HG02623 (cell line): ENCODE measurements around the gene TBKBP1.
"Not testable (repeated sequence)": the region's sequence is repeated elsewhere in the genome, so short reads cannot be mapped to it uniquely, and the experiment has no call there.

Experiments
- ATAC-seq: cut with Tn5 transposase; IDR thresholded peaks from one replicate; pipeline ENCODE4 v1.9.1; 2021; ENCODE audit warnings: moderate library complexity; ENCODE audit not compliant: unreplicated experiment

TBKBP1 gene

GRCh38 chr17:47729476-47729875 is 35.5 kb downstream of the TBKBP1 start:
- no peak for ATAC-seq

DNA sequence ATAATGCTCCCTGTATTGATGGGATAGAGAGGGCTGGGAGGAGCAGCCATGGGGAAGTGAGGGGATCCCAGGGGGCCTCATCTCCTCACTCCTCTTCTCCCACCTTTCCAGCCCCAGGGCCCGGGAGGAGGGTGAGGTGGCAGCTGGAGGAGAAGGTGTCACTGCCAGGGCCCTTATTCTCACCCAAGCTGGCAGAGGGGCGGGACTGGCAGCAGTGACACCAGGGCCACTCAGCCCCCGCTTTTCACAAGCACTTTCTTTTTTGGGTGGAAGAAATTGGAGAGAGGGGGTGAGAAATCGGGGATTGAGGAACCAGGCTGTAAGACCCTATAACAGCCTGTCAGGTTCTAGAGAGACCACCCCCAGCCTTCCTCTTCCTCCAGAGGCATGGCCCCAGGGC is 36.7 kb downstream of the TBKBP1 start:
- no peak for ATAC-seq

GRCh38 chr17:47731396-47731795 is 37.4 kb downstream of the TBKBP1 start:
- no peak for ATAC-seq

DNA sequence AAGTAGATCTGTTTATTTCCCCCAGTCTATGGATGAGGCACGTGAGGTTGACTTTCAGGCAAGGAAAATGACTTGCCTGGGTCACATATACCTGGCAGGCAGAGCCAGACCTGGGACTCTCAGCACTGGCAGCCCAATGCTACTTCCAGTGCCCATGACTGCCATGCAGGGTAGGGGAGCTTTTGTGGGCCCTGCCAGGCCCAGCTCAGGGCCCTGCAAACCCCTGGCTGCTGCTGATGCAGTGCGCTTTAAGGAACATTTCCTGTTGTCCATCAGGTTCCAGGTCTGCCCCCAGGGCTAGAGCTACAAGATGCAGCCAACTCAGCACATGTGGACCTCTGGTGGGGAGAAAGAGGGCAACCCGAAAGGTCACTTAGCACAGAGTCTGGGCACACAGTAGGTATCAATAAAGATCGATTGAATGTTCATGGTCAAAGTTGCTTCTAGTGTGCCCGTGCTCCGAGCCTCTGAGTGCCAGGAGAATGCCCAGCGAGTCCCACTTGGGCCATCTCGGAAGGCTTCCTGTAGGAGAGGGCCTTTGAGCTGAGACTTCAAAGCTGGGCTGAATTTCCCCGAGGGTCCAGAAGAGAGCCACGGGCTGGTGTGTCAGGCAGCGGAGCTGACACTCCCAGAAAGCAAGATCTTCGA is 38.6 kb downstream of the TBKBP1 start:
- no peak for ATAC-seq

- peak; percentile 57 for ATAC-seq
Observed at GRCh38 chr17:47733047-47733673, 39.2 kb downstream of the TBKBP1 start, which contains the start of gene TBX21. TSS of gene TBX21 (plus strand) at chr17:47733236. CDS start at chr17:47733455, 219 bp downstream.

- peak; percentile 8 for ATAC-seq
Observed at GRCh38 chr17:47733674-47734410, 39.9 kb downstream of the TBKBP1 start.

DNA sequence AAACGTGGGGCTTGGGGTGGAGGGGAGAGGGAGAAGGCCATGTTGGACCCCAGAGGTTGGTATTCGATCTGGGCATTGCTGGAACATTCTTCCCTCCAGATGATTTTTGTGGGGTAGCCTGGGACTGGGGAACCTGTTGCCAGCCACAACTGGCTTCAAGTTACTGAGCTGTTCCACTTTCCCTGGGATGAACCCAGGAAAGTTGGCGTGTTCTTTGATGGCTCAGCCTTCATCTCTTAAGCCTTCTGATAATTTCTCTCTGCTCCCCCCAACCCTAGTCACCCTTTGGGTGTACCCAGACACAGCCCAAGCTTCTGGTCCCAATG is 41.1 kb downstream of the TBKBP1 start:
- ATAC-seq = no peak

- peak; percentile 41 for ATAC-seq
Observed at GRCh38 chr17:47735536-47736011, 41.6 kb downstream of the TBKBP1 start.

GRCh38 chr17:47736501-47737495 is 42.8 kb downstream of the TBKBP1 start:
- ATAC-seq = no peak

DNA sequence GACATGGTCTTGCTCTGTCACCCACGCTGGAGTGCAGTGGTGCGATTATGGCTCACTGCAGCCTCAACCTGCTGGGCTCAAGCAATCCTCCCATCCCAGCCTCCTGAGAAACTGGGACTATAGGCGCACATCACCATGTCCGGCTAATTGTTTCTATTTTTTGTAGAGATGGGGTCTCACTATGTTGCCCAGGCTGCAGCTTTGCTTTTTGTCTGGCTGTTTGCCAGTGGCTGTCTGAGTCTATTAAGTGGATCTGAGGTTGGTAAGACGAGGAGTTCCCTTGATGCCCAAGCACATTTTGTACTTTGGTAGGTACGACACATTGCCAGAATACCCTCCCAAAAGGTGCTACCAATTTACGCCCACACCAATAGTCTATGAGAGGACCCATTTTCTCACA is 44.2 kb downstream of the TBKBP1 start:
- no peak for ATAC-seq

- ATAC-seq = no peak
Observed at GRCh38 chr17:47739150-47739549, 45.2 kb downstream of the TBKBP1 start.

- ATAC-seq = not testable (repeated sequence)
Observed at GRCh38 chr17:47739945-47740344, 46.0 kb downstream of the TBKBP1 start.

DNA sequence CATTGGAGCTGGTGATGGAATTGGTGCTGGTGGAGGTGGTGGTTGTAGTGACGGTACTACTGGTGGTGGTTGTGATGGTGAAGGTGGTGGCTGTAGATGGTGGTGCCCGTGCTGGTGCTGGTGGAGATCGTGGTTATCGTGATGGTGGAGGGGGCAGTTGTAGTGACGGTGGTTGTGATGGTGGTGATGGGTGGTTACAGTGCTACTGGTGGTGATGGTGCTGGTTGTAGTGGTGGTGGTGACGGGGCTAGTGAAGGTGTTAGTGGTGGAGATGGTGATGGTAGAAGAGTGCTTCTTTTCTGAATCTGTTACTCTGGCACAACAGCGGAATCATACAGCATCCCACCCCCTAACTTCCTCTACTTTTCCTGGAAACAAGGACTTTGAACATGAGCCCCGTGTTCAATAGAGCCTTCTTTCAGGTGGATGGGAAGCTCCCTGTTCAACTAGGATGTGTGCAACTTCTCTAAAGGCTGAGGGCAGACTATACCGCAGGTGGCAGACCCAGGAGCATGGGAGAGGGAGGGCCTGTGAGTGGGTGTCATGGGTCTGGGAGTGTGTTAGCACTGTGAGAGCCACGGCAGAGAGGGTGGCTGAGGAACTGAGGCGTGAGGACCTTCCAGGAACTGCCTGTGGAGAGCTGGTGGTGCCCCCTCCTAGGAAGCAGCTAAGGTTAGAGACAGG is 47.3 kb downstream of the TBKBP1 start:
- no peak for ATAC-seq

- no peak for ATAC-seq
Observed at GRCh38 chr17:47741793-47742145, 47.8 kb downstream of the TBKBP1 start.

DNA sequence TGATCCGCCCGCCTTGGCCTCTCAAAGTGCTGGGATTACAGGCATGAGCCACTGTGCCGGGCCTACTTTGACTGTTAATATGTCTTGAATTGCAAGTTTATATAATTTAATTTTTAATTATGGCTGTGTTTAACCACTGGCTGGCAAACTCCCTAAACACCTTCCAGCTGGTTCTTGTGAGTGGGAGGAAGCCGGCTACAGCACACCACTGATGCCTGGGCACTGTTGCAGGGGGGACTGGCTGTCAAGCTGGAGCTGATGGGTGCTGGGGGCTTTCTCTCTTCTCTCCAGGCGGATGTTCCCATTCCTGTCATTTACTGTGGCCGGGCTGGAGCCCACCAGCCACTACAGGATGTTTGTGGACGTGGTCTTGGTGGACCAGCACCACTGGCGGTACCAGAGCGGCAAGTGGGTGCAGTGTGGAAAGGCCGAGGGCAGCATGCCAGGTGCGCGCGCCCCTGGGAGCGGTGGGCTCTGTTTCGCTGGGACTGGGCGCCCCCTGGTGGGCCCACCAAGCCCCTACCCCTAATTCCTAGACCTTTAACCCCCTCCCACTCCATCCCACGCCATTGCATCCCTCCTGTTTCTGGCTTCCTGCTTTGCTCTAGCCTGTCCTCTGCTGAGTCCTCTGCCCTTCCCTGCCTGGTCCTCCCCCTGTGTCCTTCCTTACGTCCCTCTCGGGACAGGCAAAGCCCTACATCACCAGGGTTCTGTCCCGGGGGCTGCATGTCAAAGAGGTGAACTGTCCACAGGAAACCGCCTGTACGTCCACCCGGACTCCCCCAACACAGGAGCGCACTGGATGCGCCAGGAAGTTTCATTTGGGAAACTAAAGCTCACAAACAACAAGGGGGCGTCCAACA is 48.6 kb downstream of the TBKBP1 start:
- no peak for ATAC-seq

DNA sequence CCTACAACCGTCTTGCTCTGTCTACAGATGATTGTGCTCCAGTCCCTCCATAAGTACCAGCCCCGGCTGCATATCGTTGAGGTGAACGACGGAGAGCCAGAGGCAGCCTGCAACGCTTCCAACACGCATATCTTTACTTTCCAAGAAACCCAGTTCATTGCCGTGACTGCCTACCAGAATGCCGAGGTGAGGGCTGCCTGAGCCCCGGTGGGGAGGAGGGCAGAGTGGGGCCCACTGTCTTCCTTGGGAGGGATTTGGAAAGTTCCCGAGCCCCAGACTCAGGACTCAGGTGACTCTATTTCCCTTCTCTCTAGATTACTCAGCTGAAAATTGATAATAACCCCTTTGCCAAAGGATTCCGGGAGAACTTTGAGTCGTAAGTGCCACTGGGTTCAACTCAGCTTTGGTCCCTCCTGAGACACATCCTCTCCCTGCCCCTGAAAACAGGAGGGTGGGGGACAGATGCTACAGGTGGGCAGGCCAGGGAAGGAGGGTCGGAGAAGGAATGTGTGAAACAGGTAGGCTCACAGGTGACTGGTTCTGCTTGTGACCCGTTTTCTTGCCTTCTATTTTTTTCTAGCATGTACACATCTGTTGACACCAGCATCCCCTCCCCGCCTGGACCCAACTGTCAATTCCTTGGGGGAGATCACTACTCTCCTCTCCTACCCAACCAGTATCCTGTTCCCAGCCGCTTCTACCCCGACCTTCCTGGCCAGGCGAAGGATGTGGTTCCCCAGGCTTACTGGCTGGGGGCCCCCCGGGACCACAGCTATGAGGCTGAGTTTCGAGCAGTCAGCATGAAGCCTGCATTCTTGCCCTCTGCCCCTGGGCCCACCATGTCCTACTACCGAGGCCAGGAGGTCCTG is 50.4 kb downstream of the TBKBP1 start:
- ATAC-seq = no peak

DNA sequence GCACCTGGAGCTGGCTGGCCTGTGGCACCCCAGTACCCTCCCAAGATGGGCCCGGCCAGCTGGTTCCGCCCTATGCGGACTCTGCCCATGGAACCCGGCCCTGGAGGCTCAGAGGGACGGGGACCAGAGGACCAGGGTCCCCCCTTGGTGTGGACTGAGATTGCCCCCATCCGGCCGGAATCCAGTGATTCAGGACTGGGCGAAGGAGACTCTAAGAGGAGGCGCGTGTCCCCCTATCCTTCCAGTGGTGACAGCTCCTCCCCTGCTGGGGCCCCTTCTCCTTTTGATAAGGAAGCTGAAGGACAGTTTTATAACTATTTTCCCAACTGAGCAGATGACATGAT is 51.0 kb downstream of the TBKBP1 start:
- no peak for ATAC-seq

DNA sequence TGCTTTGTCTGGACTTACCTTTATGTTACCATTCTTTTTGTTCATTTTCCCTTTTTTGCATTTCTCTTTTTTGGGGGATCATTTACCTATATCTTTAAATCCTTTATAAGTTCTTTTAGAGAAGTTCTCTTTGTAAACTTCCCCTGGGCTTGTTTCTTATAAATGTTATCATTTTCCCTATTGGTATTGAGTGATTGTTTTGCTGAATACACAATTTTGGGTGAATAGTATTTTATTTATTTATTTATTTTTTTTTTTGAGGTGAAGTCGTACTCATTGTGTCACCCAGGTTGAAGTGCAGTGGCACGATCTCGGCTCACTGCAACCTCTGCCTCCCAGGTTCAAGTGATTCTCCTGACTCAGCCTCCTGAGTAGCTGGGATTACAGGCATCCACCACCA is 57.5 kb downstream of the TBKBP1 start:
- ATAC-seq = no peak

GRCh38 chr17:47757386-47757785 is 63.4 kb downstream of the TBKBP1 start:
- ATAC-seq = no peak
